ENCODE data around the gene LRIT2.
A peak's percentile ranks its signal among the peaks of the same experiment; 100 is the strongest.

Gene LRIT2

GRCh38 chr10:84196941-84197340 is 28.4 kb downstream of the LRIT2 start:
- no peak for DNase-seq (ENCODE audit: low read depth)
- no peak overlapping the region for H3K4me3 ChIP-seq (replicated peaks; ENCODE audit: low read depth, low read length)
- TF ChIP-seq, protein P1, sequence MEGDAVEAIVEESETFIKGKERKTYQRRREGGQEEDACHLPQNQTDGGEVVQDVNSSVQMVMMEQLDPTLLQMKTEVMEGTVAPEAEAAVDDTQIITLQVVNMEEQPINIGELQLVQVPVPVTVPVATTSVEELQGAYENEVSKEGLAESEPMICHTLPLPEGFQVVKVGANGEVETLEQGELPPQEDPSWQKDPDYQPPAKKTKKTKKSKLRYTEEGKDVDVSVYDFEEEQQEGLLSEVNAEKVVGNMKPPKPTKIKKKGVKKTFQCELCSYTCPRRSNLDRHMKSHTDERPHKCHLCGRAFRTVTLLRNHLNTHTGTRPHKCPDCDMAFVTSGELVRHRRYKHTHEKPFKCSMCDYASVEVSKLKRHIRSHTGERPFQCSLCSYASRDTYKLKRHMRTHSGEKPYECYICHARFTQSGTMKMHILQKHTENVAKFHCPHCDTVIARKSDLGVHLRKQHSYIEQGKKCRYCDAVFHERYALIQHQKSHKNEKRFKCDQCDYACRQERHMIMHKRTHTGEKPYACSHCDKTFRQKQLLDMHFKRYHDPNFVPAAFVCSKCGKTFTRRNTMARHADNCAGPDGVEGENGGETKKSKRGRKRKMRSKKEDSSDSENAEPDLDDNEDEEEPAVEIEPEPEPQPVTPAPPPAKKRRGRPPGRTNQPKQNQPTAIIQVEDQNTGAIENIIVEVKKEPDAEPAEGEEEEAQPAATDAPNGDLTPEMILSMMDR (IDR thresholded peaks at IDR 0.05; ENCODE audit: low read length, missing control alignments), result no peak

DNA sequence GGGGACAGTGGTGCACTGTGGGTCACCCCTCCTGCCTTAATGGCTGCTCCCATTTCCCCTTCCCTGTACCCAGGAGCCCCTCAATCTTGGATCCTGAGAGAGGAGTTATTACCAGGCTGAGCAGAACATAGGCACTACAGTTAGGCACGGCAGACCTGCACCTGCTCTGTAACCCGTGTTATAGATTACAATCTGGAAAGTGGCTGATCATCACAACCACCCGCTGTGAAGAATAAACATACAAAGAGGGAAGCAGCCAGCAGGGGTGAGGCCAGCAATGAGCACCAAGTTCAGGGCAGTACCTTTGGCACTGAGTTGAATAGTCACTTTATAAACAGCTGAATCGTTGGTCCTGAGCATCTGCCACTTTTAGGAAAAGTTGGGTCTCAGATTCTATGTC is 29.3 kb downstream of the LRIT2 start:
- TF ChIP-seq, protein P1 (IDR thresholded peaks at IDR 0.05; ENCODE audit: low read length, missing control alignments), result no peak
- H3K4me3 ChIP-seq (replicated peaks; ENCODE audit: low read depth, low read length), result no peak overlapping the region
- DNase-seq (ENCODE audit: low read depth), result no peak

- TF ChIP-seq, protein P1 (IDR thresholded peaks at IDR 0.05; ENCODE audit: low read length, missing control alignments), result no peak
- H3K4me3 ChIP-seq (replicated peaks; ENCODE audit: low read depth, low read length), result no peak overlapping the region
These were observed 30.1 kb downstream of the LRIT2 start for GRCh38 chr10:84195044-84195830.

DNA sequence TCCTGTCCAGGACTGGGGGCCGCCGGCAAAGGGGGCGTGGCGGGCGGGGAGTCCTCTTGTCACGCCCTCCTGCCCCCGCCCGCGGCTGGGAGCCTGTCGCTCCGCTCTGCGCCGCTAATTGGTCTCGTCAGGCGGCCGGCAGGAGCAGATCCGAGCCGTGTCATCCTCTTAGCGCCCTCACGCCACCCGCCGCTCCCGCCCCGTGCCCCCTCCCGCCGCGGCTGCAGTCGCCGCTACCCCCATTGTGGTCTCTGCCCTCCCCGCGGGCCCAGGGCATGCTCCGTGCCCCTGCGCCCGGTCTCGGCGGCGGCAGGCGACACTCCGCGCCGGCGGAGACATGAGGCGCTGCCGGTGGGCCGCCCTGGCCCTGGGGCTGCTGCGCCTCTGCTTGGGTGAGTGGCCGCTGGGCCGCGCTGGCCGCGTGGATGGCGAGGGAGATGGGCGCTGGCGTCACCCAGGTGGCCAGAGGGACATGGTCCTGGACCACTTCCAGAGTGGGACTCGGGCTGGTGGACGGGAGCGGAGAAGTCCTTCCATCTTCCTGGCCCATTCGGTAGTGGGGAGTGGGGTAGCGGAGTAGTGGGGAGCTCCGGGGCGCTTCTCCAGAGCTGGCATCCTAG is 30.8 kb downstream of the LRIT2 start, which contains the start of gene CDHR1:
CDHR1 (plus strand) TSS at position 114 of the 620 bp plus-strand sequence; CDS start at position 338, 224 bp downstream.
- TF ChIP-seq, protein P1 (IDR thresholded peaks at IDR 0.05; ENCODE audit: low read length, missing control alignments), result no peak
- no peak for DNase-seq (ENCODE audit: low read depth)

More at GRCh38 chr10:84195044-84195830, 30.1 kb downstream of the LRIT2 start:
- no peak for DNase-seq (ENCODE audit: low read depth)

DNA sequence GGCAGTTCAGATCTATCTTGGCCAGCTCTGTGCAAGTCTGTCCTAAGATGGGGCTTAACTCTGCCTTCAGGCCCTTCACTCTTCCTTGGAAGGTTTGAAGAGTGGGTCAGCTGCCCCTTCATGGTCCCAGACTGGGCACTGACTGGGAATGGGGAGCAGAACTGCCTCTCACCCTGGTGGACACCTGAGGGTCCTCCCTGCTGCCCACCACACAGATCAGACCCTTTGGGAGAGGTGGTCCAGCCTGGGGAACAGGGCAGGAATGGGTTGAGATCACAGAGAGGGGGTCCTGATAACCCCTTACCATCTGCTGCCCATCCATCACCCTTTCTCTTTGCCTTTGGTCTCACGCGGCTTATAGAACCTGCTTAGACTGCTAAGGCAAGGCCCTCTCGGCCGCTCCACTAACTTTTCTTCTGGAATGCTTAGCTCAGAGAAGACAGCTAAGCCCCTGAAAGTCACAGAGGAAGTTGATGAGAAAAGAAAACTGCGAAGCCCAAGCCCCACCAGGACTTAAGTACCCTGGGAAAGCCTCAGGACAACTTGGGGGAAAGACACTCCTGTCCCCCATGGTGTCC is 31.4 kb downstream of the LRIT2 start:
- TF ChIP-seq, protein P1 (IDR thresholded peaks at IDR 0.05; ENCODE audit: low read length, missing control alignments), result no peak
- no peak for DNase-seq (ENCODE audit: low read depth)
- H3K4me3 ChIP-seq (replicated peaks; ENCODE audit: low read depth, low read length), result peak overlapping the region; percentile 21

More for the DNA sequence above, 30.8 kb downstream of the LRIT2 start, which contains the start of gene CDHR1:
- peak within 1 kb of the TSS; percentile 21 for H3K4me3 ChIP-seq (replicated peaks; ENCODE audit: low read depth, low read length)

DNA sequence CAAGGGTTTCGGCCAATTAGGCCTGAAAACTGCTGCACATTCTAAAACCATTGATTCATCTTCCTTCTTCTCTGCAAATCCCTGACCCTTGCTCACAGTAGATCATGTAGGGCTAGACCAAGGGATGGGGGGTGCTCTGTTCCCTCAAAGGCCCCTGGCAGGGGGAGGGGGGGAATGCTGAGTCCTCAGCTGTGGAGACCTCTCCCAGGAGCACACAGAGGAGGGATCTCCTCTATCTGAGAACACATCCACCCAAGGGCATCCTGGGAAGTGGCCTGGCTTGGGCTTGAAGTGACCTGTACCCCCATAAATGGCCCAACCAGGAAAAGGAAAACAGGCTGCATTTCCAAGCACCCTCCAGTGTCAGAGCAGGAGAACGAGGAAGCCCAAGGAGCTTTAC is 32.0 kb downstream of the LRIT2 start:
- TF ChIP-seq, protein P1 (IDR thresholded peaks at IDR 0.05; ENCODE audit: low read length, missing control alignments), result no peak
- no peak for DNase-seq (ENCODE audit: low read depth)
- no peak overlapping the region for H3K4me3 ChIP-seq (replicated peaks; ENCODE audit: low read depth, low read length)

Data from fibroblast of pulmonary artery (primary cell).